PC-3 (cell line): ENCODE results near the gene PARM1.

Experiments used
- CTCF ChIP-seq: fragments of 300-600 bp; sonication (generic); conservative IDR thresholded peaks from 2 replicates; pipeline ENCODE4 v1.5.1; 2017; ENCODE audit warnings: antibody characterized with exemption, low read depth, mild to moderate bottlenecking, low read length
- EZH2 ChIP-seq: fragments of 300-600 bp; sonication (generic); IDR thresholded peaks from one replicate; pipeline ENCODE4 v1.6.1; 2017; ENCODE audit warnings: antibody characterized with exemption, mild to moderate bottlenecking, low read length; ENCODE audit not compliant: unreplicated experiment

GRCh38 chr4:75004755-75005668 lies 72.1 kb downstream of the PARM1 start:
- TF ChIP-seq CTCF, result no peak
- TF ChIP-seq EZH2, result no peak
